Measurements from ENCODE around the gene KRTAP25-1.

Gene KRTAP25-1, protein sequence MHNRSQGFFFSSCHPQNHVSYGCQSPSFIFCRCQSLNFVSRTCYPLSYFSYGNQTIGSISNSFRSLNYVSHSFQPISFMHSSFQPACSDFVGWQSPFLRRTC

DNA sequence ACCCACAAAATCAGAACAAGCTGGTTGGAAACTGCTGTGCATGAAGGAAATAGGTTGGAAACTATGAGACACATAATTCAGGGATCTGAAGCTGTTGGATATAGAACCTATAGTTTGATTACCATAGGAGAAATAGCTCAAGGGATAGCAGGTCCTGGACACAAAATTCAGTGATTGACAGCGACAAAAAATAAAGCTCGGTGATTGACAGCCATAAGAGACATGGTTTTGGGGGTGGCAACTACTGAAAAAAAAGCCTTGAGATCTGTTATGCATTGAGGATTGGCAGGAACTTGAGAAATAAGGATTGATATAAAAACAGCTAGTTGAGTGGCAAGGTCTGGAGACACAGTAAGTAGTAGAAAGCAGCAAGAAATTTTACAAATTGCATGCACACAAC, at the start of gene KRTAP25-1:
Gene KRTAP25-1, minus strand, starts transcription at position 300 of the 400 bp plus-strand sequence. Its CDS starts 24 bp downstream, at position 276.
- no peak for TF ChIP-seq POLR2A (IDR thresholded peaks at IDR 0.05; ENCODE audit: low read depth, low read length)
- no peak for FAIRE-seq
- DNase-seq (ENCODE audit: insufficient read length, low spot score) = no peak

DNA sequence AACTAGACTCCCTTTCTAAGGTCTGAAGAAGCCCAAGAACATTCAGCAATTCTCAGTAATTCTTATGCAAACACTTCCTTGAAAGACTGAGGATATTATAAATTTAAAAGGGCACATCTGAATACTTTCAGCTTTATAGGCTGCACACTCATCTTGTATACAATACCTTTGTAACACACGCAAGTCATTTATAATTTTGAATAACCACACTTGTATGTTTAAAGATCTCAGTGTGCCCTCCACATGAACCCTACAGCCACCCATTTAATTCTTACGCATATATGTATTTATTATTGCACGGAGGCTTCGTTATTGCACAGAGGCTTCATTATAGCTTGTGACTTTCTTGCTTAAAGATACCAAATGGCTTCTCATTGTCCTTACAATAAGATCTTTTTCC, 49.4 kb upstream of the KRTAP25-1 start:
- TF ChIP-seq POLR2A (IDR thresholded peaks at IDR 0.05; ENCODE audit: low read depth, low read length) = no peak
- FAIRE-seq = no peak
- no peak for DNase-seq (ENCODE audit: insufficient read length, low spot score)

DNA sequence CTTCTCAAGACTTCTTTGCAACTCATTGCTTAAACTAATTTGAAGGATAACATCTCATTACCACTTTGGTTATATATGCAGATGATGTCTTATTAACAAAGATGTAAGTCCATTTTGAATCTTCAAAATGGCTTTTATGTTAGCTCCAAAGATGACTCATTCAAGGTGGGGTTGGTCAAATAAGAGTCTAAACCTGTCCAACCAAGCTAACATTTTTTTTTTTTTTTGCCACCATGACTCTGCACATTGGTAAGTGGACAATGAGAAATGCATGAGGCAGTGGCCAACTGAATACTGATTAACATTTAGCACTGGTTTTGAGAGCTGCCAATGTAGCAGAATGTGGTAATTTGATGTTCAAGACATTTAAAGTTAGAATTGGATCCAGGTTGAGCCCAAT, 48.5 kb upstream of the KRTAP25-1 start:
- DNase-seq (ENCODE audit: insufficient read length, low spot score) (no peak), FAIRE-seq (no peak)
- no peak for TF ChIP-seq POLR2A (IDR thresholded peaks at IDR 0.05; ENCODE audit: low read depth, low read length)

DNA sequence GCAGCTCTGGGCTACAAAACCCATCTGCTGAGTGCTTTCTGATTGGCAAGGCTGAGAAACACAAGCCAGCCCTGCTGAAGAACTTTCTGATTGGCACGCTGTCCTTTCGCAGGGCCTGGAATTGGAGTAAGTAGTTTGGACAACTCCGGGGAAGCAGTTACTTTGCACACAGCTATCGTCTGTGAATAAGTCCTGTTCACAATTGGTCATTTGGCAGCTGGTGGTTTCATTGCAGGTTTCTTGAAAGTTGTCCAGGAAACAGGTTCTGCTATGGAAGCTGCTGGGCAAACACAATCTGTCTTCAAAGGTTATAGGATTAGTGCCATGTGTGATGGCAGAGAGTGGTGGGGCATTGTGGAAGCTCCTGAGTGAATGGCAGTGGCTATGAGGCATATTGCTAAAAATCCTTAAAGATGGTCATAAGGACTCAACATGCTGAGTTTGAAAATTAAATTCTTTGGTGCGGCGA, 48.0 kb upstream of the KRTAP25-1 start, which contains the start of gene KRTAP27-1:
Gene KRTAP27-1, minus strand, starts transcription at position 419 of the 469 bp plus-strand sequence. Its CDS starts 26 bp downstream, at position 393.
- DNase-seq (ENCODE audit: insufficient read length, low spot score) (no peak), FAIRE-seq (no peak)
- no peak for TF ChIP-seq POLR2A (IDR thresholded peaks at IDR 0.05; ENCODE audit: low read depth, low read length)

DNA sequence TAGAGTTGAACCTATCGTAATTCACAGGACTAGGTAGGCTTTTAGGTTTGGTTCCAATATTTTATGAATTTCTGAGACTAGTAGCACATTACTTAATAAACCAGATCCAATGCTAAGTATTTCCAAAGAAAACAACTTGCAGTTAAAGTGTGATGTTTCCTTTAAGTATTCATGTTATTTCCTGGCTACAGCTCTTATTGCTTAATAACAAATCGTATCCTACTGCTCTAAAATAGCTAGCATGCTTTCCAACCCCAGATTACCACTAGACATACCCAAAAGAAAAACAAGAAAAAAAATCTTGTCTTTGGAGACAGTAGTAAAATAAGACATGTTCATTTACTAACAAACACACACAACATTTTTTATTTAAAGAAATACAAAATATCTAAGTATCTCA, 47.3 kb upstream of the KRTAP25-1 start:
- FAIRE-seq = no peak
- TF ChIP-seq POLR2A (IDR thresholded peaks at IDR 0.05; ENCODE audit: low read depth, low read length) = no peak
- DNase-seq (ENCODE audit: insufficient read length, low spot score) = no peak

DNA sequence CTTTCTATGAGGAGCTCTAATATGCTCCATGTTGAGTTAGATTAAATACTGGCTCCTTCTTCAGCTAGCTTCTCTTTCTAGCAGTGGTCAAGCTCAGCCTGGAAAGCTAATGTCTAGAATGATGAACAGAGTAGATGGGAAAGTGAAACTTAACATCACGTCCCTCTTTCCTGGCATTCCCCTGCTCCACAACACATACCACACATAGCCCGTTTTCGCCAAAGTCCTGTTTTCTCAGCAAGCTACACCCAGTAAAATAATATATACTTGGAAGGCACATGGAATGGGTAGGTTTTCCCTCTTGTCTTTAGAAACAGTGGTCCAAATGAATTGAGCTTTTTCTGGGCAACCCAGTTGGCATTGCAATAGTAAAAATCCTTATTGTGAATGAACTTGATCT, 44.4 kb upstream of the KRTAP25-1 start:
- FAIRE-seq (no peak), DNase-seq (ENCODE audit: insufficient read length, low spot score) (no peak)
- TF ChIP-seq POLR2A (IDR thresholded peaks at IDR 0.05; ENCODE audit: low read depth, low read length) = no peak

DNA sequence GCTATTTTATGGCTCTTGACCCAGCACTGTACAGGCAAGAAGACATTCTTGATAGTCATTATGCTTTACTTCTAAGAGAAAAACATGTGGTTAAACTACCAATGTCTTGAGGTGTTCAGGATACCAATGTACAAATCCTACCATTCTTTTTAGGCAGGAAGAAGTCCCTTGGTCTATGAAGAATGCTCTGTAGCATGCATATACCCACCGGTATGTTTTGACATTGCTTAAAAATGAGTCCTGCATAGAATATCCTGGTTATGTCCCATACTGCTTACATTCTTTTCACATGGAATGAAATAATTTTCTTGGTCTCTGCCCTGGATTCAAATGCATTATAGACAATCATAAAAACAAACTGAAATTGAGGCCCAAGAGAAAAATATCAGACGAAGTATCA, 43.4 kb upstream of the KRTAP25-1 start:
- no peak for TF ChIP-seq POLR2A (IDR thresholded peaks at IDR 0.05; ENCODE audit: low read depth, low read length)
- DNase-seq (ENCODE audit: insufficient read length, low spot score) (no peak), FAIRE-seq (no peak)

DNA sequence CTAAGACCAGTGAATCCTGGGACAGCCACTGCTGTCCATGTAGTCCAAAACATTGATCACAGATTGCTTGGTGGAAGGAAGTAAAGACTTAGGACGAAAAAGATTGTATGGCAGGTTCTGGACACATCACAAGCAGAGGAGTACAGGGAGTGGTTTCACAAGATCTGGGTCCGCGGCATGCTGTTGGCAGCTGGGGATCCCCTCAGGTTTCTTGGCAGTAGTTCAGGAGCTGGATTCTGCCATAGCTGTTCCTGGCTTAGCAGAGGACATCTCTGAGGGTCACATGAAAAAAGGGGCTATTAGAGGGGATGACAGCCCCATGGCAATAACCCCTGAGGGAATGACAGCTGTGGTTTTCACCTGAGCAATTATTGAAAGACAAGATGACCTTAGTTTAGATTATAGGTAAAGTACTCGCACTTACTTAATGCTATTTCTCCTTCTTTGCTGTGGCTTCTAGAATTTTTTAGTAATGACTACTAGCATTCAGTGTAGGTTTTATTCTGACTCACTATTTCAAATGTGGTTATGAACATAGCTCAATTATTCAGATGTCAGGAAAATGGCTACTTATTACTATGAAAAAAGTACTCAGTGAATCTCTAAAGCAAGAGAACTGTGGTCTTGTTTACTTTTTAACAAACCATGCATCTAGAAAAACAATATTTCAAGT, 40.0 kb upstream of the KRTAP25-1 start:
- DNase-seq (ENCODE audit: insufficient read length, low spot score) = no peak
- no peak for FAIRE-seq
- TF ChIP-seq POLR2A (IDR thresholded peaks at IDR 0.05; ENCODE audit: low read depth, low read length) = no peak

DNA sequence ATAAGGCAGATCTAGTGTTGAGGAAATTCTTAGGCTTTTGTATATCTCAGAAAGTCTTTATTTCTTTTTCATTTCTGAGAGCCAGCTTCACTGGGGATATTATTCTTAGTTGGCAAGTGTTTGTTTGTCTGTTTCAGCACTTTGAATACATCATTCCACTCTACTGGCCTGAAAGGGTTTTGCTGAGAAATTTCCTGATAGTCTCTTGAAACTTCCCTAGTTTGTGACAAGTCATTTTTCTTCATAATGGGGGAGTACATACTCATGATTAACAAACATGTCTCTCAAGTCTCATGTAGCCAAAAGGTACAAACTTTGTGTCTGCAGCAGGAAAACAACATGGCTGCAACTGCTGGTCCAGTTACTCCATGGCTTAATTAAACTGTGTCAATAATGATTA, 37.1 kb upstream of the KRTAP25-1 start:
- no peak for DNase-seq (ENCODE audit: insufficient read length, low spot score)
- no peak for TF ChIP-seq POLR2A (IDR thresholded peaks at IDR 0.05; ENCODE audit: low read depth, low read length)
- FAIRE-seq = no peak

DNA sequence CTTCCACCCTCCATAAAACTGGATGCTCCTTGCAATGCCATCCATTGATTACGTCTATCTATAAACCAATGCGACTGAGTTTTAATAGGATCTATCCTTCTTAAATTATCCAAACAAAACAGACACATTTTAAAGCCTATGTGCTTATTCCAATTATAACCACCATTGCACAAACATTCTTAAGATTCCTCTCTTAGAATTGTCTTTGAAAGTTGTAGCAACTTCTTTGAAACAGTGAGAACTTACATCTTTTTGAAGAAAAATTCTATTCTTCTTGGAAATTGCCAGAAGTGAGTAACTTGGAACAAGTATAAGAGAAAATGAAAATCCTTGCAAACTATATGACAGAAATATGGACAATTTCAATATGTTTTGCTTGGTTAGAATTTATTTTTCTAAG, 30.9 kb upstream of the KRTAP25-1 start, which contains the start of gene KRTAP26-1:
Gene KRTAP26-1, minus strand, starts transcription at position 101 of the 400 bp plus-strand sequence. CDS start 280 bp downstream, outside the sequence.
- DNase-seq (ENCODE audit: insufficient read length, low spot score) (no peak), FAIRE-seq (no peak)
- TF ChIP-seq POLR2A (IDR thresholded peaks at IDR 0.05; ENCODE audit: low read depth, low read length) = no peak

DNA sequence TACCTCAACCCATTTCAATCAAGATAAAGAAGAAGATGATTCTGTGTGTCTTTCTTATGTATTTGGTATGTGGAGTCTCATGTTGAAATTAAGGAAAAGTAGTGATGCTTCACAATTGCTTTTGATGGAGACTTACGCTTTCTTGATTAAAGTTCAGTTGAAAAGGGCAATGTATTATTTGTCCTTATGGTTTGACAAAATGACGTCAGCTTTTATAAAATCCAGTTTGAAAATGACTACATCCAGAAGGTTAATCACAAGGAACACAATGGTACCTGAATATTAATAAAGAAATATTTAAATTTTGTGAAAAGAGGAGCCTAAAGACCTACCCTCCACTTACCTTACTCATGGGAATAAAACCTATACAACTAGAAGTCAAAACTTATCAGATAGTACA, 26.4 kb upstream of the KRTAP25-1 start:
- FAIRE-seq = no peak

DNA sequence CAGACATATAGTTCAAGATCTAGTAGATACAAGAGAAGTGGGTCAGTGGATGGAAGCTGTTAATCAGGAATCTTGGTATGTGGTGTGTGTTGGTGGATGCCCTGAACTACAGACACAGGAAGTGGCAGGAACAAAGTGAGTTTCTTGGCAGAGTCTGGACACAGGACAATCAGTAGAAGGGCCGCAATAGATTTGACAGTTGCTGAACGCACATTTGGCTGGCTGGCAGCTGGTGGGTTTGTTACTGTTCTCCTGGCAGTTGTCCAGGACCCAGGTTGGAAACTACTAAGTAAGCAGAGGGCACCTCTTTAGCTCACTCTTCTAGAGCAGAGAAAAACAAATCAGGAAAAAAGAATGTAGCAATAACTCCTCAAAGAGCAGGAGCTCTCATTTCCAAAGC, 17.6 kb upstream of the KRTAP25-1 start:
- DNase-seq (ENCODE audit: insufficient read length, low spot score) (no peak), FAIRE-seq (no peak)
- no peak for TF ChIP-seq POLR2A (IDR thresholded peaks at IDR 0.05; ENCODE audit: low read depth, low read length)

More for the DNA sequence above, 26.4 kb upstream of the KRTAP25-1 start:
- TF ChIP-seq POLR2A (IDR thresholded peaks at IDR 0.05; ENCODE audit: low read depth, low read length) = no peak
- no peak for DNase-seq (ENCODE audit: insufficient read length, low spot score)

DNA sequence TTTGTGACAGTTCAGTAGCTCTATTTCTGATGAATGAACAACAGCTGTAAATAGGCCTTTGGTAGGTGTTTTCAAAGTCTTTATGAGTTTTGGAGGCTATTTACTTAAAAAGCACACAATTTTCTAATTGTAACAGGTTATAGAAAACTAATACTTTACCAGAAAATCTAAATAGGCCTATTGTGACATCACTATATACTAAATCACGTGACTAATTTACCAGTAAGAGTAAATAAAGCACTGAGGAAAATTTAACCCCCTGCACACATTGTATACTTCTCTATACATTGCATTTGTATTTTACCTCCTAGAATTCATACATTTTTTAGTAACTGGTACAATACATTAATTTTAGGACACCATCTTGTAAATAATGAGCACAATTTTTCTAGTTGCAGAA, 15.8 kb upstream of the KRTAP25-1 start:
- DNase-seq (ENCODE audit: insufficient read length, low spot score) = no peak
- TF ChIP-seq POLR2A (IDR thresholded peaks at IDR 0.05; ENCODE audit: low read depth, low read length) = no peak
- no peak for FAIRE-seq

DNA sequence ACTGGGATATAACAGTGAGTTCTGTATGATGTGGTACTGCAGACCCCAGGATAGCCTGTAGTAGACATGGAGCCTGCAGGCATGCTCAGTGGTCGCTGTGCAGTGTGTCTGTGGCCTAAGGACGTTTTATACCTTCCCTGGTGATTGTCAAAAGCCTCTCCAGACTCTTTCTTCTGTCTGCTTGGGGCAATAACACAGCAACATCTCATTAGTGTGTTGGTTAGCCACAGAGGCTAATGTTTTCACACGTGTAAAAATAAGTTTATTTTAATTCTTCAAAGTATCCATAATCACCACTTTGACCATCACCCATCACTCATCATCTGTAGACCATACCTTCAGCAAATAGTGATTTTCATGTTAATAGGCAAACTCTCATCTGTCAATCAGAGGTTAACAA, 6.5 kb downstream of the KRTAP25-1 start, which contains the start of gene KRTAP24-1:
Gene KRTAP24-1, minus strand, starts transcription at position 101 of the 400 bp plus-strand sequence. Its CDS starts 18 bp downstream, at position 83.
- no peak for TF ChIP-seq POLR2A (IDR thresholded peaks at IDR 0.05; ENCODE audit: low read depth, low read length)
- DNase-seq (ENCODE audit: insufficient read length, low spot score) (no peak), FAIRE-seq (no peak)

DNA sequence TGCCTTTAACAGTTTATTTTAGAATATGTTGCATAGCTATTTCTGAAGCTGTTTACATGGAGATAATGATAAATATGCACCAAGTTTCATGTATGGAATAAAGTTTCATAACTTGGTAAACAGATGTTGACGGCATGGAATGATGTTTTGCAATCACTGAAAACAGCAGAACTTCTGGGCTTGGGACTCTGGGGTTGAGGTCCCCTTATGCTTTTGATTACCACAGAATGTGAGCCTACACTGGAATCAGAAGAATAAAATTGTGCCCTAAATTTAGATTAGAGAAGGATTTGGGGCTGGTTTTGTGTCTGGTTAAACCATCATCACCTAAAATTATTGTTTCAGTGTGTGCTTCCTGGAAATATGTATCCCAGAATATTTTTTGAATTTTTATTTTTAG, 17.7 kb downstream of the KRTAP25-1 start:
- TF ChIP-seq POLR2A (IDR thresholded peaks at IDR 0.05; ENCODE audit: low read depth, low read length) = no peak
- no peak for DNase-seq (ENCODE audit: insufficient read length, low spot score)
- no peak for FAIRE-seq

All from H54 (cell line).